Stimulated activated CD8-positive, alpha-beta memory T cell treated with anti-CD3 and anti-CD28 coated beads, Interleukin-15, amount 100 ng/mL, for 48 hours (primary cell): Measurements from ENCODE around the gene THUMPD2.
"Not testable (repeated sequence)": the region's sequence is repeated elsewhere in the genome, so short reads cannot be mapped to it uniquely, and the experiment has no call there.

Experiments
- DNase-seq, 2 donors: peaks; one replicate each; pipeline ENCODE4 v3.0.0-alpha.2; 2020; ENCODE audit warnings: low read depth in 2 of 2

THUMPD2 gene

DNA sequence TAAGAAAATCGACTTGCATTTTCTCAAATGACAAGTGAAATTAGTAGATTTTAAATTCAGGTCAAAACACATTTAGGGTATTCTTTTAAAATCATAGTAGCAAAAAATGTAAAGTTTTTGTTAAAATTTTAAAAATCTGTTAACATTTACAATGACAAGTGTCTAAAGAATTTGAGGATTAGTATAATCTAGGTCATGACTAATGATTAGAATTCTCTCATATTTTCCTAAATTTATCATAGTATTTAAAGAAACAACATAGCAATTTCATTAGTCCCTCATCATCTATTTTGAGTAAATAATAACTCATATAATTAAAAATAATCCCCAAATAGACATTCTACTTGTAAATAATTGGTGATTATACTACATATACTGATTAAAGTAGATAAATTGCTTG, 23.6 kb downstream of the THUMPD2 start:
- no peak for DNase-seq

DNA sequence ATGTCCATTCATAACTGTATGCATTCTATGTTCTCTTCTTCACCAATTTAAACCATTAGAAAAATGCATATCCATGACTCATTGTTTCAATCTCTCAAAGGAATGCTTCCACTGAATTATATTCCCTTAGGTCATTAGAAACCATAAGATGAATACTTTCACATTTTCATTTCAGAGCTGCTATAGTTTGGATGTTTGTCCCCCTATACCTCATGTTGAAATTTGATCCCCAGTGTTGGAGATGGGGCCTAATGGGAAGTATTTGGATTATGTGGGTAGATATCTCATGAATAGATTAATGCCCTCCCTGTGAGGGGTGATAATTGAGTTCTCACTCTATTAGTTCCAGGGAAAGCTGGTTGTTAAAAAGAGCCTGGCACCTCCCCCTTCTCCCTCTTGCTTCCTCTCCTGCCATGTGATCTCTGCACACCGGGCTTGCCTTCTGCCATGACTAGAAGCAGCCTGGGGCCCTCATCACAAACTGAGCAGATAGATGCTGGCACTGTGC, 35.7 kb downstream of the THUMPD2 start:
- DNase-seq, result no peak

DNA sequence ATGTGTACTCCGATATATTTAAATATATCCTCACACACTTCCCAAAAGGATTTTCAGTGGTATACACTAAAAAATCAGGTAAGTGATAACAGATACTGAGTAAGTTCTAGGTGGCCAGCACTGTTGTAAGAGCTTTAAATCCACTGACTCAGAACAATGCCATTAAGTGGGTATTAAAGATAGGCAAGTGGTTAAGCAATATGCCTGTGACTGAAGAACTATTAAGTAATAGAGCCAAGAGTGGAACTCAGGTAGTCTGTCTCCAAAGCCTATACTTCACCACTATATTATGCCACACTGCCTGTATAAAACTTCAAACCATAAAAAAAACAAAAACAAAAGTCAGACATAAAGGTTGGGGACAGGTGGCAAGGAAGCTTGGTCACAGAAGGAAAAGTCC, 37.2 kb downstream of the THUMPD2 start:
- no peak for DNase-seq

DNA sequence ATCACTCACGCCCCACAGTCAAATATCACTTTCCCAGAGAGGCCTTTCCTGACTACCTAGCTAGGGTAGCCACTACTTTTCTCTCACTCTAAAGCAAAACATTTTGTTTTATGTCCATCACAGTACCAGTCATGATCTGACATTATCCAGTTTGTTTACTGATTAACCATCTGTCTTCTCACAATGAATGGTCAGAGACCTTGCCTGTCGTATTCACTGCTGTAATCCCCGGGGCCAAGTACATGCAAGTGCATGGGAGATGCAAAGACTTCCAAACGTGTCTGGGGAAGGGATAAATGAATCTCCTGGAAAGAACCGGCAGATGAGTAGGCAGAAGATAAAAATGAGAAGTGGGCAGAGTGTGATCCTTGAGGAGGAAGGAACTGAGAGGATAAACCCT, 39.7 kb downstream of the THUMPD2 start:
- DNase-seq, result no peak

DNA sequence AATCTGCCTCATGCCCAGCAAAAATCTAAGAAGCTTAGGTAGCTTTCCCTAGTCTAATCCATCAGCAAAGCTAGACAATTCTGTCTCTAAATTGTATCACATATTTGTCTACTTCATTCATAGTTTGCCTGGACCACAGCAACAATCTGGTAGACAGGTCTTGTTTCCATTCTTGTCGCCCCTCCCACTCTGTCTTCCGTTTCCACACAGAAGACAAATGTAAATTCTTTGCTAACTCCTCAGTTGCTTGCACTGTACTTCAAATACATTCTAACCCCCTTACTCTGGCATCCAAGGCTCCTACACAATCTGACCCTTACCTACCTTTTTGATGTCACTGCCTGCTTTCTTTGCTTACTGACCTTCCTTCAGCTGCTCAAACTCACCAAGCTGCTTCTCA, 40.1 kb downstream of the THUMPD2 start:
- DNase-seq, result no peak

DNA sequence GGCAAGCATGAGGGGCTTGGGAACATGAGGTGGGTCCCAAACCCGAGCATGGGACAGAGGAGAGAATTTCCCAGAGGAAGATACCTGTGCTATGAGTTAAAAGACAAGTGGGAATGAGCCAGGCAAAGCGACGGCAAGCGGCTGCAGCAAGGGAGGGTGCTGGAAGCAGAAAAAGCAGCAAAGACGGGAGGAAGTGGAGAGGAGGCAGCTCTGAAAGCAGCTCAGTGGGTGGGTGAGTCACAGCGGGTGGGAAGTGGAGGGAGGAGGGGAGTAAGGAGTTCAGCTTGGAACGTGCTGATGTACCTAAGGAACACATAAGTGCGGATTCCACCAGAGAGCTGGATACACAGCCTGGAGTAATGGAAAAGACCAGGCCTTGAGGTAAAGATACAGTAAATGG, 41.4 kb downstream of the THUMPD2 start:
- no peak for DNase-seq

DNA sequence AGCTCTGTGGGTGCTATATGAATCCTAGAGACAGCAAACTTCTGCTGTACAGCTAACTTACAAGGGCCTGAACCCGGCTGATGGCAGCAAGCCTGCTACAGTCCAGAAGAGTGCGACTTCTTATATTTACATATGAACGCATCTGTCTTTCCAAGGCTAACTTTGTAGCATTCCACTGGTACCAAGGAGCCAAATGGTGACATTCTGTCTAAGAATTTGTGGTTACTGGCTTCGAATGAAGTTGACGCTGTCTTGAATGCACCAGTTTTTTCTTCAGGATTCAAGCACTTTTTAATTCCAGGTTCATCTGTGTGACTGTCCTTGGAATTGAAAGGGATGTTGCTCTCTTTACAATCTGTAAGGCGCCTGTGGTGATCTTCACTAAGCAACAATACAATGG, 42.4 kb downstream of the THUMPD2 start:
- no peak for DNase-seq

DNA sequence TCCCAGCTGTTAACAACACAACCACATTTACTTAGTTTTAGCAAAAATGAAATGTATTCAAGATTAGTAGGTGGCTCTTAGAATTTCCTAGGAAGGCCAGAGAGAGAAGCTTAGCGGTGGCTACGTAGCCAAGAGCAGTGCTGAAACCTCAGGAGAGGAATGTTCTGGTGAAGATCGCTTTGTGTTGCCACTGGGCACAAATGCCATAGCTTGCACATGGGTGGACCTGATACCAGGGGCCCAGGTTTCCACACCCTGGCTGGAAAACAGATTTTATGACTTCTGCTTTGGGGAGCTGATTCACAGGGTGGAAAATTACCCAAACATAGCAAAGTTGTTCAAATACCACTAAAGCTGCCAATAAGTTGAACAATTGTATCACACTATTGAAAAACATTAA, 43.4 kb downstream of the THUMPD2 start:
- DNase-seq, result no peak

DNA sequence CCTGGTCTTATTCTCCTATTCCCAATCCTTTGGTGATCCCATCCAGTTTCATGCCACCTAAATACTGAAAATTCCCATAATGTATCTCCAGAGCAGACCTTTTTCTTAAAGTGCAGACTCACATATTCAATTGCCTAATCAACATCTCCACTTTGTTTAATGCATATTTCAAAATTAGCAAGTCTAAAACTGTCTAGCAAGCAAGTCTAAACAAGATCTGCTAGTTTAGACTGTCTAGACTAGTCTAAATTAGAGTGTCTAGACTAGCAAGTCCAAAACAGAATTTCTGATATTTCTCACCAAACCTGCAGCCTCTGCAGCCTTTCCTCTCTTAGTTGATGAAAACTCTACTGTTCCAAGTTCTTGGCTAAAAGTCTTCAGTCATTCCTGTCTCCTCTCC, 44.6 kb downstream of the THUMPD2 start:
- DNase-seq, result no peak

DNA sequence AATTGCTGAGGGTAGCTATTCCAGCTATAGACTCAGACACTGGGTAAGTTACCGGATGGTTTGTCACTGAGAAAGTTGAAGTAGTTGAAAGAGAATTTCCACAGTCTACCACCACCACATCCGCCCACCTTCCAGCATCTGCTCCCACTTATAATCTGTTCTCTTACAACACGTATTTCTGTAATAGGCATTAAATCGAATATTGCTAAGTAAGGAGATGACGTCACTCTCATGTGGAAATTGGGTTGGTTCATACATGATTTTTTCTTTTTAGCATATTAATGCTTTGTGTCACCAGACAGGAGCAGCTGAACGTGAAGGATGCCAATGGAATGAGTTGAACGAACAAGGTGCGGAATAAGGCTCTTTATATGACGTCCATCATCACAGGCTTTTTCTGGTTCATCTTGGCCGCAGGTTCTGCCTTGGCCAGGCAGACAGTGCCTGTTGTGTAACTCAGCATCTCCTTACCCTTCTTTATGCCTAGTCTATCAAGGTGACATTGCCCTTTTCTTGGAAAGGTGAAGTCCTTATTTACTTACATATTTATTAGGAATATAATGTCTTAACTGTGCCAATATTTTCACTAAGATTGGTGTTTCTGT, 45.9 kb downstream of the THUMPD2 start:
- no peak for DNase-seq

DNA sequence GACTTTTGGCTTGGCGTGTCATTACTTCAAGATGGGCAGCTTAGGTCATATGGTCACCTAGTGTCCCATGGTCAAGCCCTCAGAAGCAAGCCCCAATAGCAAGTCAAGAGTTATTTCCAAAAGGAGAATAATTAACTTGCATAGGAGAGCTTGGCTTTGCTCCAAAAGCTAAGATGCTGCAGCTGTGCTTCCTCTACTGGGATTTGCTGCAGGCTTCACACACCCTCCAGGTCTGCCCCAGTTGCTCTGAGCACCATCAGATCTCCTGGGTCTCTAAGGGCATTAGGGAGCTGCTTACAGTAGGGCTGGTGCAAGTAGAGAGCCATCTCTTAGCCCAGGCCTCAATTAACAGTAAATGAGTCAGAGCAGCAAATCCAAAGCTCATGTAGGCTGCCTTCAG, 46.6 kb downstream of the THUMPD2 start:
- no peak for DNase-seq

DNA sequence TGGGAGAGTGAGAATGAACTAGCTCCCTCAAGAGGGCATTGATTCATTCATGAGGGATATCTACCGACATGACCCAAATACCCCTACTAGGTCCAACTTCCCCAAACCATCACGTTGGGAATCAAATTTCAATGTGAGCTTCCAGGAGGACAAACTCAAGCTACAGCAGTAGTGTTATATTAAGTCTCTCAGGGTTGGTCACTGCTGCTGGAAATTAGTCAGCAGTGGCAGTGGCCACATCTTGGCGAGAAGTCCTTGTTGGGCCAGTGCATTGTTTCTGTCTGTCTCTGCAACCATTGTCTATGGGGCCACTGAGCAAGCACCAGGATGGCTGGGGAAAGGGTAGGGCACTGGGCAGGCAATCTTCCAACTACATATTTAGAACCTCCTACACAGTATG, 47.5 kb downstream of the THUMPD2 start:
- no peak for DNase-seq

DNA sequence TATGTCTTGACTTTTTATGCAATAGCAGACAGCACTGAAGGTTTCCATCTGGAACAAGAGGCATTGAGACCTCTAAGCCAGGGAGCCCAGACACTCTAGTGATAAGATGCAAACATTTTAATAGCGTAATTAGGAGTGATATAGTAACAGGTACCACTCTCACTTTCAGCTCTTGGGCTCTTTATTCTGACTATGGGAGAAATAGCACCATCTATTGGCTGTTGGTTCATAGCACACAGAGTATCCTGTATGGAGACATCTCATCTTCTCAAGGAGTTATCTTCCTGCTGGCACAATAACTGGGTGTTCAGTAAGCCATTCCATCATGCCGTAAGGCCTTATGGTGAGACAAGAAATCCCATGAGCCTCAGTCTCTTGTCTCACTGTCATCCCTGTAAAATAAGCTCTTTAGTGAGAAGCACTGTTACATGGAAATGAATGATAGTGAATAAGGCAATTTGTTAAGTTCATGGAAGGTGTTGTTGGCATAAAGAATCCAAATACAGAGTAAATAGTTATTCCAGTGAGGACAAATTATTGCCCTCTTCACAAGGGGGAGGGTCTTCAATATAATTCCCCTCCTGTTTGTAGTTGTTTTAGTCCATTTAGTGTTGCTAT, 48.3 kb downstream of the THUMPD2 start:
- DNase-seq, result no peak

DNA sequence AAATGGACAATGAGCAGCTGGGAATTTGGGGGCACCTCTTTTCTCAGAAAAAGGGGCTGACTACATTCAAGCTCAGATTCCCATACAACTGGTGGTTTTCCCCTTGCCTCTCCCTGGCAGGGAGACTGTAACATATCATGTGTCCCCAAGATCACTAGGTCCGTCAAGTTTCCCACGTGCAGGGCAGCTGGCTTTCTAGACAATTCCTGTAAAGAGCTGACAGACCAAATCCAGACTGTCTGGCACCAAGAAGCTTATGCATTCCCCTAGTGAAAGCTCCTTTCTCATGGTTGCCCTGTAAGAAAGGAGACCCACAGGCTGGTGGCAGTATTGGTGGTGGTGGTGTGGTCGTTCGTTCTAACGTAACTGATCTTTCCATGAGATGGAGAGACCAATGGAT, 48.8 kb downstream of the THUMPD2 start:
- DNase-seq, result no peak

DNA sequence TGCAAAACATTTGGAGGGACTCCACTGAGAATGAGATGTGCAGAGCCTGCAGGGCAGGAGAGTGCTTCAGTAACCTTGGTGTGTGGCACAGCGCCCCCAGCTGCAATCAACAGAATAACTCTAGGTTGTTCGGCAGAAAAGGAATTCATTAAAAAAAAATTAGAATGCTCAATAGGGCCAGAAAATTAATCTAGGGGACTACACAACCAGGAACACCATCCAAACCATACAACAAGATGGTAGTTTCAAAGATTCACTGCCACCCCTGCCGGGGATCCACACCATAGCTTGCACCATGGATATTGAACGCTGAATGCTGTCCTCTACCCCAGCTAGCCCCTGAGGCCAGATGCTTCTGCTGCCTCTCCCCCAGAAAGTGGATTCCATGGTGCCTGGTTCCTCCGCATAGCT, 50.1 kb downstream of the THUMPD2 start:
- peak in 1 of 2 donors; percentile 6 for DNase-seq

DNA sequence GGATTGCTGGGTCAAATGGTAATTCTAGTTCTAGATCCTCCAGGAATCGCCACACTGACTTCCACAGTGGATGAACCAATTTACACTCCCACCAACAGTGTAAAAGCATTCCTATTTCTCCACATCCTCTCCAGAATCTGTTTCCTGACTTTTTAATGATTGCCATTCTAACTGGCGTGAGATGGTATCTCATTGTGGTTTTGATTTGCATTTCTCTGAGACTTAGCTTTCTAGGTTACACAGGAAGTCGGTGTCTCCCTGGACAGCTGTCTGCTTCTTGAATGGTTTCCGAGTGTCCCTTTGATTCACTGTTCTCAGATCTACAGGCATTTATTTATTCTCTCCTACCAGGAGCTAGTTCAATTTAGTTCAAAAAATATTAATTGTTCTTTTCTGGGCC, 51.0 kb downstream of the THUMPD2 start:
- DNase-seq, result not testable (repeated sequence)

DNA sequence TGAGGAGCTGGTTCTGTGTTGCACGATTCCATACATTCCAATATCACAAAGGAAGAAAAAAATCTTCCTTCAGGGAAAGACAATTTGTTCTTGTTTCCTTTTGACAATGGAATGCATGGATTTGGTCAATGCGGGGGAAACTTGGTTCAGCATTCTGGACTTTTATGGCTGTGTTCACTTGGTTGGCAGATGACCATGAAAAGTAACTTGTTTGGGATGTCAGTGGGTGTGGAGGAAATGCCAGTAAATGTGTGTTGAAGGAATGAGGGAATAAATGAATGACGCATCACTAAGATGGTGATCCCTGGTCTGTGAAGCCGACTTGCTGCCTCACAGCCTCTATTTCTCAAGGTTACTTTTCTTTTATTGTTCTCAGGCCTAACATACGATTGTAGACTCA, 53.7 kb downstream of the THUMPD2 start:
- no peak for DNase-seq

DNA sequence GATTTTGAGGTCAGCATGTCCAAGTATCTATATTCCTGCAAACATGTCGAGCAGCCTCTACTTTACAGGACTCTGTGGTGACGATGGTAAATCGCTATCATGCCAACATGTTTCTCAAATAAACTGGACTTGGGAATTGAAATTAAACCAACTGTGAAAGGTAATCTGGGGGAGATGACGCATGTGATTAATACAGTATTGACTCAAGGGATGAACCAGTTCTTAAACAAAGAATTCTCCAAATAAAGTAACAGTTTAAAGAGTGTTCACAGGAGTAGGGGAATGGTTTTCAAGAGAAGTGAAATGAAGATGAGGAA, 54.3 kb downstream of the THUMPD2 start:
- no peak for DNase-seq

DNA sequence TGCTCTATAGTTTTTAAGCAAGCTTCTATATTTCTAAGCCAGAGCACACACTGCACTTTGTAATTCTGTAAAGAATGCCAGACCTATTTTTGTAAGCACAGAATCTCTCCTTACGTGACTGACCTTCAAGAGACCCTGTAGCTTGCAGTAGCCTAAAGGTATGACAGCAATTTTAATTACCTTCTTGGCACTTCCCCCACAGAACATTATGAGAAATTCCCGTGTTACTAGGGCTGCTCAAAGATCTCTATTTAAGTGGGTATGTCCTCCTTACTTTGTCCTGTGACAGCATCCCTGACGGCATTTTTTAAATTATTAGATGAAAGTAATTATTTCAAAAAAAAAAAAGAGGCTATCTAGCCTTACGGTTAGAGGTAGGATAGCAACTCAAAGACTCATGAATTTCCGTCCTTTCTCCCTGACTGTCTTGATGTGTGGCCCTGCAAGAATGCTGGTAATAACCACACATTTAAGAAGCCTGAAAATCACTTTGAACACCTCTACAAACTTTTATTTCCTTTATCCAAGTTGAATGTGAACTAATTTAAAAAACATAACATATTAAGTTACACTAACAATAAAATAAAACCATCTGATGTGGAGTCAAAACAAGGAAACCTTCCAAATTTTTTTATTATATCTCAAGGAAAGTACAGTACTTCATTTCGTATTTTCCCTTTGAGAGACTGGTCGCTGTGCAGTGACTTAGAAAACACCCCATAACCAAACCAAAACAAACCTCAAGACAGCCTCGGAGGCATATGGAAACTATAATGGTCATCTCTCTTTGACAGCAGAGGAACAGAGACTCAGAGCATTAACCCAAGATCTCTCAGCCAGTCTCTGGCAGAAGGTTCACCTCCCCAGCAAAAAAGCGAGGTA, 54.9 kb downstream of the THUMPD2 start:
- DNase-seq, result no peak

DNA sequence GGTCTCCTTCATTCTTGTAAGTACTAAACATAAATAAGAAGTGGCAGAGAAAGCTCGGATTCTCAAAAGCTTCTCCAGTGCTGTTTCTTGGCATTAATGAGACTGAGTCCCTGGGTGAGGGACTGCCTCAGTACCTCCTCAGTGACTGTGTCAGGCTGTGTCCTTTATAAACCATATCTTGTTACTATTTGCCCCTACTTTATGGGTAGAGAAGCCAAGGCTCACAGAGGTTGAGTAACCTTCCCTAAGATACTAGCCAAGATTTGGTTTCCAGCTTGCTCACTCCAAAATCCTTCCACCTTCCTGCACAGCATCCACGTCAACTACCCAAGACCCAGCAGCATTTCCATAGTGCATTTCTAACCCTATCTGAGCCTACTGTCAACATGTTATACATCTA, 55.6 kb downstream of the THUMPD2 start:
- no peak for DNase-seq

DNA sequence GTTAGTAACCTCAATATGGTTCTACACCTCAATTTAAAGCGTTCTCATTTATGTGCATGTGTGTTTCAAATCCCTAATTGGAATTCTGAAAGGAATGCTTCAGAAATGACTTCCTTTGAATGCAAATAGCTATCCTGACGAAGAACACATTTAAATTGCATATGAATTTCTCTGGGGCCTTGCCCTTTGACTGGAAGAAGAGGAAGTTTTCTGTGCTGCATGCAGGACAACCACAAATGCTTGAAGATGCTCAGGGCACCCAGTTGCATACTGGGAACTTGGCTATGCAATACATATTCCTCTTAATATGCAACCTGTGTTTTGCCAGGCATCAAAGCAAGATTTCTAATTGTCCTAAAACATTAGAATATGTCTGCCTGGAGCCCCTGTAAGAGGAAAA, 58.1 kb downstream of the THUMPD2 start:
- no peak for DNase-seq

DNA sequence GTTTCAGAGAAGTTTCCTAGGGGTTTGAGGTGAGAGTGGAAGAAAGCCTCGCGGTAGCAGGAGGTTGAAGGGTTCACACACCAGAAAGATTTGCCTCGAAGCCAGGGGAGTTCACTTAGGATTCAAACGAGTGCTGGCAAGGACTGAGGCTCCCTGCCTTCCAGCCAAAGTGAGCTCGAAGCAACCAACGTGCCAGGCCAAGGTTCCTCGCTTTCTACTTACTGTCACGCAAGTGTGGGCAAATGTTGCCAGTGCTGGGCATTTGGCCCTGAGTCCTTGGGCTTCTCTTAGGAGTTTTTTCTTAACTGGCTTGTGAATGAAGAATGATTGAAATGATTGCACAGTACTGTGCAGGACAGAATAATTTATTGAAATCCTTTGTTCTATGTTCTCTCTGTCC, 59.7 kb downstream of the THUMPD2 start:
- no peak for DNase-seq

DNA sequence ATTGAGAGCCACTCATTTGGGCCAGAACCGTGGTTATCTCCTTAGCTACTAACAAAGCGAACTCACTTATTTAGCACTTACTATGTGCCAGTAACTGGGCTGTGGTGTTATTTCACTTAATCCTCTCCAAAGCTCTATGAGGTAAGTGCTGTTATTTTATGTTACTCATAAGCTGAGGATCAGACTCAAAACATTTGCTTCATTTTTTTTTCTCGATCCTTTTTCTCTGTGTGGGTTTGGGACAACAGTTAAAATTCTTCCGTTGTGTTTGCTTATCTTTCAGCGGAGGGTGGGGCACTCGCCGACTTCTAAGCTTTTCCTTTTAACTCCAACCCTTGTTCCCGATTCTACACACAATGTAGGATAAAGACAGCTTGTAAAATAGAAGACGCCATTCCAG, 60.6 kb downstream of the THUMPD2 start:
- DNase-seq, result no peak
